AG10803 (cell line): ENCODE data around the gene MRPS25.
"Not testable (repeated sequence)": the region's sequence is repeated elsewhere in the genome, so short reads cannot be mapped to it uniquely, and the experiment has no call there.

Source experiments
- DNase-seq: peaks from one replicate; pipeline ENCODE4 v3.0.0; 2010; ENCODE audit warnings: low read depth
- H3K4me3 ChIP-seq: 2 replicates; pipeline ENCODE4 v1.5.1; 2011; ENCODE audit warnings: mild to moderate bottlenecking, low read length, control low read depth
- TF ChIP-seq, protein P1 (sequence below): conservative IDR thresholded peaks from 2 replicates; pipeline ENCODE4 v1.5.1; 2011; ENCODE audit warnings: mild to moderate bottlenecking, low read length, control low read depth, inconsistent platforms

MRPS25 gene

DNA sequence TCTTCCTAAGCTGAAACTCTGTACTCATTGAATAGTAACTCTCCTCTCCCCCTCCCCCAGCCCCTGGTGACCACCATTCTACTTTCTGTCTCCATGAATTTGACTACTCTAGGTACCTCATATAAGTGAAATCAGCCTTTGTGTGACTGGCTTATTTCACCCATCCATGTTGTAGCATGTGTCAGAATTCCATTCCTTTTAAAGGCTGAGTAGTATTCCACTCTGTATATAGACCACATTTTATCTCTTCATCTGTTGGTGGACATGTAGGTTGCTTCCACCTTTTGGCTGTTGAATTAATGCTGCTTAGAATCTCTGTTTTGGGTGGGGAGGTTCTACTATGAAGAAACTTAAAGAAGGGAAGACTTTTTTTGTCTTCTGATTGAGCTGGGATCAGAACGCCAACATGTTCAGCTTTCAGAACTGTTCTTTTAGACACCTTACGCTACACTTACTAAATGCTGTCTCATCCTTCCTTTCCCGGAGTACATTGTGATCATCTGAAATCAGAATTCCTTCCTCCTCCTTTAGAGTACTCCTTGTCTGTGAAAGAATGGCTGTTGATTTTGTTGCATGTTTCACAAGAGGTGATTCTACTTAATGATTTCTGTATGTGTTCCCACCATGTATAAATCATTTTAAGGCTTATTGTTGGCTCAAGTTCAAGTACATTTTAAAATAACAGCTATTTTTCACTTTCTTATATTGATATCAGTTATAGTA, 50.3 kb downstream of the MRPS25 start:
- TF ChIP-seq, protein P1, sequence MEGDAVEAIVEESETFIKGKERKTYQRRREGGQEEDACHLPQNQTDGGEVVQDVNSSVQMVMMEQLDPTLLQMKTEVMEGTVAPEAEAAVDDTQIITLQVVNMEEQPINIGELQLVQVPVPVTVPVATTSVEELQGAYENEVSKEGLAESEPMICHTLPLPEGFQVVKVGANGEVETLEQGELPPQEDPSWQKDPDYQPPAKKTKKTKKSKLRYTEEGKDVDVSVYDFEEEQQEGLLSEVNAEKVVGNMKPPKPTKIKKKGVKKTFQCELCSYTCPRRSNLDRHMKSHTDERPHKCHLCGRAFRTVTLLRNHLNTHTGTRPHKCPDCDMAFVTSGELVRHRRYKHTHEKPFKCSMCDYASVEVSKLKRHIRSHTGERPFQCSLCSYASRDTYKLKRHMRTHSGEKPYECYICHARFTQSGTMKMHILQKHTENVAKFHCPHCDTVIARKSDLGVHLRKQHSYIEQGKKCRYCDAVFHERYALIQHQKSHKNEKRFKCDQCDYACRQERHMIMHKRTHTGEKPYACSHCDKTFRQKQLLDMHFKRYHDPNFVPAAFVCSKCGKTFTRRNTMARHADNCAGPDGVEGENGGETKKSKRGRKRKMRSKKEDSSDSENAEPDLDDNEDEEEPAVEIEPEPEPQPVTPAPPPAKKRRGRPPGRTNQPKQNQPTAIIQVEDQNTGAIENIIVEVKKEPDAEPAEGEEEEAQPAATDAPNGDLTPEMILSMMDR, result no peak
- no peak for DNase-seq
- H3K4me3 ChIP-seq, result no peak overlapping the region

DNA sequence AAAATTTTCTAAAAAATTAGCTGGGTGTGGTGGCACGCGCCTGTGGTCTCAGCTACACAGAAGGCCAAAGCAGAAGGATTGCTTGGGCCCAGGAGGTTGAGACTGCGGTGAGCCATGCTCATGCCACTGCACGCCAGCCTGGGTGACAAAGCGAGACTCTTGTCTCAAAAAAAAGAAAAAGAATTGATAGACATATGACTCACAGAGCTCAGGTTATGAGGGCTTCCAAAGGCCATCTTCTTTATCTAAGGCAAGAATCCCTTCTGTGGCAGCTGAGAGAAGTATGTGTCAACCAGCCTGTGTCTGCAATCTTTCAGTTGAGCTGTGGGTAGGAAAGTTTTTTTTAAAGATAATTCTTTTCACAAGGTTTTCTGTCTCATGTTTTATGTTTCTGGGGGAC, 53.9 kb downstream of the MRPS25 start:
- no peak overlapping the region for H3K4me3 ChIP-seq
- TF ChIP-seq, protein P1, result no peak
- DNase-seq, result no peak

DNA sequence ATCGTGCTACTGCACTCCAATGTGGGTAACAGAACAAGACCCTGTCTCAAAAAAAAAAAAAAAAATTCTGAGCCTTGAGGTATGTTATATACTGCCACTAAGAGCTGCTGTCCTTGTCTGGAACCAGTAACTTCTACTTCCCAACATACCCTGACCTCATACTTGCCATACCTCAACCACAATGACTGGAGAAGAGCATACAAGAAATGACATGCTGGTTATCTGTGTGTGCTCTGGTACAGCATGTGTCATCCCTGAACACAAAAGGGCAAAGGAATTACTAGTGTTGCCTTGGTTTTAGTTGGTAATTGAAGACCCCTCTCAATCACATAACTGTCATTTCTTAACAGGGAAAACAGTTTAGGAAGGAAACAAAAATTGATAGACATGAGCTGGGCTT, 54.5 kb downstream of the MRPS25 start:
- TF ChIP-seq, protein P1, result no peak
- no peak for DNase-seq
- no peak overlapping the region for H3K4me3 ChIP-seq

DNA sequence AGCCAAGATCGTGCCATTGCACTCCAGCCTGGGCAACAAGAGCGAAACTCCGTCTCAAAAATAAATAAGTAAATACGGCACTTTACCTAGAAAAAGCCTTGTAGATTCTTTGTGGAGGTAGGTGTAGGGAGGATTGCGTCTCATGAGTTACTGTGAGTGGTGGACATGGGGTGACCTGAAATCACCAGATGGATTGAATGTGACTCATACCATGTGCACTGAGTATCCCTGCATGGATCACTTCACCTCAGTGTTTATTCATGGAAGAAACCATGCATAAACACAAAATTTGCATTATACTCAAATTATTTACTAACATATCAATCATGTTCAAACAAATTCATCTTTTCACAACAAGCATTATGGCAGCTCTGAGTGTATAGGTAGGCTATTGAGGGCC, 55.9 kb downstream of the MRPS25 start:
- TF ChIP-seq, protein P1, result no peak
- no peak overlapping the region for H3K4me3 ChIP-seq
- no peak for DNase-seq

DNA sequence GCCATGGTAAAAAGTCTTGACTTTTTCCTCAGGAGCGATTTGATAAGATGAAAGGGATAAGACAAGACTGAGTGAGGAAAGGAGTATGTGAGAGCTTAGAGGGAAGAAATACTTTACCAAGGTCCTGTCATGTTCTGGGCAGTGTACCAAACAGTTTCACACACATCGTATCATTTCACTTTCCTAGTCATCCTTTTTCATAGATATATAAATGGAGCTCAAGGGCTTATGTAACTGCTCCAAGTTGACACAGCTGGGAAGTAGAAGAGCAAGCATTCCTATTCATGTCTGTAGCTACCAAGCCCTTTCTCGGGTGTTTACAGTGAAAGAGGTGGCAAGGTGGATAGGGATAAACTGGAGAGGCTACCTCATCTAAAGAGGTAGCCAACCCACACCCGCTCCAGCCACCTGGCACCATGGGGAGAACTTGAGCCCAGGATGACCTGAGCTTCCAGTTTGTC, 57.4 kb downstream of the MRPS25 start:
- H3K4me3 ChIP-seq, result no peak overlapping the region
- TF ChIP-seq, protein P1, result no peak
- peak; percentile 83 for DNase-seq

DNA sequence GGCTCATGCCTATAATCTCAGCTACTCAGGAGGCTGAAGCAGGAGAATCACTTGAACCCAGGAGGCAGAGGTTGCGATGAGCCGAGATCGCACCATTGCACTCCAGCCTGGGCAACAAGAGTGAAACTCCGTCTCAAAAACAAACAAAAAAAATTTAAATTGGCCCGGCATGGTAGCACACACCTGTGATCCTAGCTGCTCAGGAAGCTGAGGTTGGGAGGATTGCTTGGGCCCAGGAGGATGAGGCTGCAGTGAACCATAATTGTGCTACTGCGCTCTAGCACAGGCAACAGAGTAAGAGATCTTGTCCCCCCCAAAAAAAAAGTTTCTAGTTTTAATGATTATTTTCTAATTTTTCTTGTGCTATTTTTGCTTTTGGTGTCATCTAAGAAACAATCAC, 65.9 kb downstream of the MRPS25 start:
- not testable (repeated sequence) for H3K4me3 ChIP-seq

More for the DNA sequence above, 65.9 kb downstream of the MRPS25 start:
- not testable (repeated sequence) for DNase-seq
